NOMO-1 (cell line): ENCODE data around the gene TTLL8.

Experiments
- DNase-seq, 2 experiments: peaks; one replicate each; lab custom pipeline; 2025; ENCODE audit not compliant: unreplicated experiment in 2 of 2; lab: John Stamatoyannopoulos, UW

Gene TTLL8

GRCh38 chr22:49969751-49970527, 88.2 kb downstream of the TTLL8 start:
- DNase-seq, result no peak

GRCh38 chr22:49968831-49969661, 89.1 kb downstream of the TTLL8 start:
- DNase-seq, result no peak
